Uterus (tissue), 4 donors: ENCODE data around the gene CFAP251. TPM values are rescaled to one million over a fixed set of nuclear protein-coding genes. Genes with fewer than 3 reads are reported as not detected.
"Not testable (repeated sequence)": the region's sequence is repeated elsewhere in the genome, so short reads cannot be mapped to it uniquely, and the experiment has no call there.

Experiments
- DNase-seq, 2 donors: peaks; one replicate each; pipeline ENCODE4 v3.0.0-alpha.2; 2019 to 2020
- H3K27ac ChIP-seq, 2 donors: fragments of 200-600 bp; sonication (generic); 1 replicate in 1 of 2; 2 replicates in 1 of 2; pipeline ENCODE4 v1.5.1; 2016 to 2018
- H3K27me3 ChIP-seq, 2 donors: fragments of 200-600 bp; sonication (generic); one replicate each; pipeline ENCODE4 v1.5.1; 2018 to 2019; ENCODE audit warnings: control low read depth in 1 of 2
- H3K36me3 ChIP-seq, 2 donors: fragments of 200-600 bp; sonication (generic); one replicate each; pipeline ENCODE4 v1.5.1; 2019; ENCODE audit warnings: control low read depth in 1 of 2
- H3K4me1 ChIP-seq, 2 donors: fragments of 200-600 bp; sonication (generic); one replicate each; pipeline ENCODE4 v1.5.1; 2018 to 2019; ENCODE audit warnings: control low read depth in 1 of 2
- H3K4me3 ChIP-seq, 2 donors: fragments of 200-600 bp; sonication (generic); 1 replicate in 1 of 2; 2 replicates in 1 of 2; pipeline ENCODE4 v1.5.1; 2018 to 2019; ENCODE audit warnings: mild to moderate bottlenecking in 1 of 2
- H3K9me3 ChIP-seq, 2 donors: fragments of 200-600 bp; sonication (generic); one replicate each; pipeline ENCODE4 v1.5.1; 2019; ENCODE audit warnings: control low read depth in 1 of 2
- POLR2A ChIP-seq, 2 donors: fragments of 450-650 bp; IDR thresholded peaks; one replicate each; pipeline ENCODE4 v1.6.1; 2016; ENCODE audit warnings: antibody characterized with exemption in 2 of 2, mild to moderate bottlenecking in 1 of 2, moderate library complexity in 1 of 2
- intact Hi-C: fragments of 100-400 bp; cut with DNase I; formaldehyde crosslinking; loops from one replicate; pipeline ENCODE4 v1.15.1; 2023; ENCODE audit warnings: low total_unique reads
- total RNA-seq, 4 donors: library from RNA; depleted of rRNA in 3 of 4; stranded (reverse); fragments of >200 nt in 3 of 4; gene quantifications; one replicate each; pipeline versions ENCODE4 v1.1.0 to v1.2.4, GENCODE V29; 2014 to 2023
- TF ChIP-seq, protein P1 (sequence below), 4 experiments: fragments of 200-600 bp in 2 of 4; fragments of 450-650 bp in 2 of 4; sonication (generic) in 2 of 4; IDR thresholded peaks; one replicate each; pipeline ENCODE4 v1.5.1; 2016 to 2019; ENCODE audit warnings: antibody characterized with exemption in 4 of 4, mild to moderate bottlenecking in 2 of 4, moderate library complexity in 1 of 4
- donor health status: DM: yes; HTN: yes; CAD: no.

CFAP251 gene
- total RNA-seq, 4 donors from 2014 or later = 5.9 to 135 (median 12.7) TPM

DNA sequence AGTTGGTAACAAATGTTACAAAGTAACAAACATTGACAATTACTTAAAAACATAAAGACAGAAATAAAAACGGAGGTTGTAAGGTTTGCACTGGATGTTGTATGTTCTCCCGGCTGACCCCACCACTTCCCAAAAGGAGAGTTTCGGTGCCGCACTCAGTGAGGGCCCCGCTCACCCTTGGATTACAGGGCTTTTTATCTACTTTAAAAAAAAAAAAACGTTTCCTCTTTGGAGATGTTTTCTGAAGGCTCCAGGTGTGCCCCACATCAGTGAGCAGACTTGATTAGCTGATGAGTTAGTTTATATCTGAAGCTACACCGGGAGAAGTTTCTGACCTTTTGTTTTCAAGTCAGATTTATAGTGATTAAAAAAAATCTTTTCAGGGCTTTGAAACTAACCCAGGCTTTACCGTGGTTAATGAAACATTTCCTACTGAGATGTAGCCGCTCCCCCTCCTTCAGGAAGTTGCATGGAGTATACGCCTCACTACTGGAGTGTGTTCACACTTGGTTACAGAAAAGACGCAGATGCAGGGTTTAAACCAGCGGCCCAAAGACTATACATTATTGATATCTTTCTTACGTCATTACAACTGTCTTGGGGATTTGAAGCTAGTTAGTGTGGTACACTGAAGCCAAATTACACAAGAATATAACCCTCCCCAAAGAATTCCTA lies 65.3 kb downstream of the CFAP251 start:
- H3K27me3 ChIP-seq = no peaks in the 10 kb centered on the region
- intact Hi-C loops = no loop called here

DNA sequence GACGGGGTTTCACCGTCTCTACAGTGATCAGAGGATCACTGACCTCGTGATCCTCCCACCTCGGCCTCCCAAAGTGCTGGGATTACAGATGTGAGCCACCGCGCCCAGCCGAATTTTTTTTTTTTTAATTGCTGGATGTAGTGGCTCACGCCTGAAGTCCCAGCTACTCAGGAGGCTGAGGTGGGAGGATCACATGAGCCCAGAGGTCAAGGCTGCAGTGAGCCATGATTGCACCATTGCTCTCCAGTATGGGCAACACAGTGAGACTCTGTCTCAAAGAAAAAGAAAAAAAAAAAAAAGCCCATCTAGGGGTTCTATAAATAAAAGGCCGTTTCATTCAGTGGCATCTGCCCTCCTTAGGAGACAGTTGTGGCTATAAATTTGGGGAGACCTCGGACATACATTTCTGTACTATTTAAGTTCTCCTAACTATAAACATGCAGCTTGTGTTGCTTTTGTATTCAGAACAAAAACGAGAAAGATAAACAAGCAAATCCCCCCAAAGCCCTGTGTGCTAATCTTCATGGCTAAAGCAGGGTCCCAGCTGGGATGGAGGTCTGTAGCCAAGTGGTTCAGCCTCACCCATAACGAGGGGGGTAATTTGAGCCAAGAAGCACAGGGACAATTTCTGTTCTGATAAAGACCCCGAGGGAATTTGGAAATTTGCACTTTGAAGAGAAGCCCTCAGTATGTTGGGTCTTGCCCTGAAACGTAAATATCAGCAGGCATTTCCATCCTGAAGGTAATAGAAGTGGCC lies 68.3 kb downstream of the CFAP251 start:
- no peaks in the 10 kb centered on the region for H3K4me1 ChIP-seq
- no peaks in the 10 kb centered on the region for H3K36me3 ChIP-seq
- no peak for DNase-seq
- H3K4me3 ChIP-seq = no peak overlapping the region
- intact Hi-C loops = no loop called here
- no peaks in the 10 kb centered on the region for H3K9me3 ChIP-seq
- H3K27ac ChIP-seq = no peak overlapping the region
- no peaks in the 10 kb centered on the region for H3K27me3 ChIP-seq
- no peak for TF ChIP-seq POLR2A (IDR thresholded peaks at IDR 0.05)
- TF ChIP-seq, protein P1, sequence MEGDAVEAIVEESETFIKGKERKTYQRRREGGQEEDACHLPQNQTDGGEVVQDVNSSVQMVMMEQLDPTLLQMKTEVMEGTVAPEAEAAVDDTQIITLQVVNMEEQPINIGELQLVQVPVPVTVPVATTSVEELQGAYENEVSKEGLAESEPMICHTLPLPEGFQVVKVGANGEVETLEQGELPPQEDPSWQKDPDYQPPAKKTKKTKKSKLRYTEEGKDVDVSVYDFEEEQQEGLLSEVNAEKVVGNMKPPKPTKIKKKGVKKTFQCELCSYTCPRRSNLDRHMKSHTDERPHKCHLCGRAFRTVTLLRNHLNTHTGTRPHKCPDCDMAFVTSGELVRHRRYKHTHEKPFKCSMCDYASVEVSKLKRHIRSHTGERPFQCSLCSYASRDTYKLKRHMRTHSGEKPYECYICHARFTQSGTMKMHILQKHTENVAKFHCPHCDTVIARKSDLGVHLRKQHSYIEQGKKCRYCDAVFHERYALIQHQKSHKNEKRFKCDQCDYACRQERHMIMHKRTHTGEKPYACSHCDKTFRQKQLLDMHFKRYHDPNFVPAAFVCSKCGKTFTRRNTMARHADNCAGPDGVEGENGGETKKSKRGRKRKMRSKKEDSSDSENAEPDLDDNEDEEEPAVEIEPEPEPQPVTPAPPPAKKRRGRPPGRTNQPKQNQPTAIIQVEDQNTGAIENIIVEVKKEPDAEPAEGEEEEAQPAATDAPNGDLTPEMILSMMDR (IDR thresholded peaks at IDR 0.05) = no peak

More for the DNA sequence above, 65.3 kb downstream of the CFAP251 start:
- Histone ChIP-seq H3K36me3 (no peaks in the 10 kb centered on the region), H3K27ac (no peak overlapping the region), H3K4me3 (no peak overlapping the region), H3K9me3 (no peaks in the 10 kb centered on the region), H3K4me1 (no peaks in the 10 kb centered on the region)
- TF ChIP-seq, protein P1 (IDR thresholded peaks at IDR 0.05) = no peak
- no peak for DNase-seq

DNA sequence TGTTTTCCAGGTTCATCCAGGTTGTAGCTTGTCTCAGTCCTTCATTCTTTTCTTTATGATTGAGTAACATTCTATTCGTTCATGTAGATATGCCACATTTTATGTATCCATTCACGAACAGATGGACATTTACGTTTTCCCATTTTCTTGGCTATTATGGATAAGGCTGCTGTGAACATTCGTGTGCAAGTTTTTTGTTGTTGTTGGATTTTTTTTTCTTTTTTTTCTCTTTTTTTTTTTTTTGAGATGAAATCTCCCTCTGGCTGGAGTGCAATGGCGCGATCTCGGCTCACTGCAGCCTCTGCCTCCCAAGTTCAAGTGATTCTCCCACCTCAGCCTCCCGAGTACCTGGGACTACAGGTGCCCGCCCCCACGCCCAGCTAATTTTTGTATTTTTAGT lies 70.1 kb downstream of the CFAP251 start:
- H3K36me3 ChIP-seq, intact Hi-C loops, H3K4me1 ChIP-seq, DNase-seq, H3K27ac ChIP-seq, H3K9me3 ChIP-seq, H3K4me3 ChIP-seq, H3K27me3 ChIP-seq: not testable (repeated sequence)

DNA sequence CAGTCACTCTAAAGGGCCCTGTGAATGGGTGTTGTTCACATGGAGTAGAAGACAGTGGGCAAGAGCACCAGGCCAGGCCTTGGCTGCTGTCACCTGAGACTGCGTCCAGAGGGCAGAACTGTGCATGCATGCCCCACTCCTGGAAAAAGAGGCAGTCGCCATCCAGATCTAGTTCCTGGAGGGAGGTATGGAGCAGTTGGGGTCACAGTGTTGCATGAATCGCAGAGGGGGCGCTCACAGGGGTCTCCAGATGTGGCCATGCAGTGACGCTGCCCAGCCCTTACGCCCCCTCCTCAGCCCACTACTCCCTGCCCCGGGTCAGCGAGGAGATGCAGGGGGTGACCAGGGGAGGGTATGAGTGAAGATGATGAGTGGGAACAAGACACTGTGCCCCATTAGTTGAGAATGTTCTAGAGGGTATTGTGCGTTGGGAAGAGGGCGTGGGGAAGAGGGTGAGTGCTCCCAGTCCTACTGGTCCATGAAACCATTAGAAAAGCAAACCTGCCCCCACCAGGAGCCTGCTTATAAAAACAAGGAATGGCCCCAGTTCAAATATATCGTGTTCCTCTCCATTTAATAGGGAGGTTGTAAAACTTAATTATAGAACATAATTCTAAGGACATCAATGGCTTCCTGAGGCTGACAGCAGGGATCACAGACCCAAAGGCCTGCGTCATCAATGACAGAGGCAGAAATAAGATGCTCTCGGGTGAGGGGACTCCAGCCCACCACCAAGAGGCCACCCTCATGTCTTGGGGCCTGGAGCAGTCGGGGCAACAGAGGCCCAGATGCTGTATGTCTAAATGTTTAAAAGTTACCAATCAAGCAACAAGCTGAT lies 71.1 kb downstream of the CFAP251 start:
- Histone ChIP-seq H3K4me3 (no peak overlapping the region), H3K4me1 (no peaks in the 10 kb centered on the region), H3K27ac (no peak overlapping the region), H3K36me3 (no peaks in the 10 kb centered on the region), H3K27me3 (no peaks in the 10 kb centered on the region), H3K9me3 (no peaks in the 10 kb centered on the region)
- TF ChIP-seq, protein P1 (IDR thresholded peaks at IDR 0.05) = no peak
- no peak for TF ChIP-seq POLR2A (IDR thresholded peaks at IDR 0.05)
- no peak for DNase-seq
- intact Hi-C loops = no loop called here

DNA sequence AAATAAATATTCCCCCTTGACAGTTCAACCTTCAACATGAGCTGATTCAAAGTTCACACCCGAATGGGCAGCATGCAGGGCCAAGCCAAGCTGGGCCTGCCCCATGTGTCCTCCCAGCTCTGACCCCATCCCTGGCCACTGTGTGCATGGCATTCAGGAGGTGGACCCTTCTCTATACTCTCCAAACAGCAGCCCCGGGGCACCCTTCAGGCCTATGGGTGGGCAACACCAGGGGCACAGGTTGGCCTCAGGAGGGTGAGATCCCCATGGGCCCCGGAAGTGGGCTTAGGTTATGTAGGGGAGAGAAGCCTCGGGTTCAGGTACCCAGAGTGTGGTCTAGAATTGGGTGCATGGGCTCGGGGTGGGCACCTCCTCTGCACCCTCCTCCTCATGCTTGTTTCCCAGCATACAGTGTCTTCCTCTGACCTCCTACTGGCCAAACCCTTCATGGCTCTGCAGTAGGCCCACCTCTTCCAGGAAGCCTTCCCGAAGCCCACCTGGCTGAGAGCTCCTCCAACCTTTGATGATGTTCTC lies 71.8 kb downstream of the CFAP251 start:
- Histone ChIP-seq H3K36me3 (no peaks in the 10 kb centered on the region), H3K4me3 (no peak overlapping the region), H3K9me3 (no peaks in the 10 kb centered on the region), H3K27ac (no peak overlapping the region), H3K4me1 (no peaks in the 10 kb centered on the region), H3K27me3 (no peaks in the 10 kb centered on the region)
- intact Hi-C loops = no loop called here
- TF ChIP-seq POLR2A (IDR thresholded peaks at IDR 0.05) = no peak
- TF ChIP-seq, protein P1 (IDR thresholded peaks at IDR 0.05) = no peak
- no peak for DNase-seq
